Measurements from ENCODE around the gene CSTF1.
"Not testable (repeated sequence)": the region's sequence is repeated elsewhere in the genome, so short reads cannot be mapped to it uniquely, and the experiment has no call there.

The CSTF1 gene

GRCh38 chr20:56389807-56390206 lies 2.6 kb upstream of the CSTF1 start:
- TF ChIP-seq, protein P1, sequence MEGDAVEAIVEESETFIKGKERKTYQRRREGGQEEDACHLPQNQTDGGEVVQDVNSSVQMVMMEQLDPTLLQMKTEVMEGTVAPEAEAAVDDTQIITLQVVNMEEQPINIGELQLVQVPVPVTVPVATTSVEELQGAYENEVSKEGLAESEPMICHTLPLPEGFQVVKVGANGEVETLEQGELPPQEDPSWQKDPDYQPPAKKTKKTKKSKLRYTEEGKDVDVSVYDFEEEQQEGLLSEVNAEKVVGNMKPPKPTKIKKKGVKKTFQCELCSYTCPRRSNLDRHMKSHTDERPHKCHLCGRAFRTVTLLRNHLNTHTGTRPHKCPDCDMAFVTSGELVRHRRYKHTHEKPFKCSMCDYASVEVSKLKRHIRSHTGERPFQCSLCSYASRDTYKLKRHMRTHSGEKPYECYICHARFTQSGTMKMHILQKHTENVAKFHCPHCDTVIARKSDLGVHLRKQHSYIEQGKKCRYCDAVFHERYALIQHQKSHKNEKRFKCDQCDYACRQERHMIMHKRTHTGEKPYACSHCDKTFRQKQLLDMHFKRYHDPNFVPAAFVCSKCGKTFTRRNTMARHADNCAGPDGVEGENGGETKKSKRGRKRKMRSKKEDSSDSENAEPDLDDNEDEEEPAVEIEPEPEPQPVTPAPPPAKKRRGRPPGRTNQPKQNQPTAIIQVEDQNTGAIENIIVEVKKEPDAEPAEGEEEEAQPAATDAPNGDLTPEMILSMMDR (IDR thresholded peaks at IDR 0.05; ENCODE audit: low read depth, low read length, missing control alignments): no peak
- Histone ChIP-seq H3K4me3 (ENCODE audit: low read depth, low read length) (no peak overlapping the region), H3K27me3 (replicated peaks) (no peaks in the 10 kb centered on the region), H3K27ac (no peak overlapping the region), H3K36me3 (replicated peaks) (no peaks in the 10 kb centered on the region)
- no peak for DNase-seq
- in situ Hi-C loops (cut with HindIII; ENCODE audit: low pct_ligation_motif_present, low sequenced_read_pairs): no loop called here

GRCh38 chr20:56390396-56390795 lies 2.0 kb upstream of the CSTF1 start:
- DNase-seq; in situ Hi-C loops (cut with HindIII; ENCODE audit: low pct_ligation_motif_present, low sequenced_read_pairs); H3K36me3 ChIP-seq (replicated peaks); H3K27ac ChIP-seq; H3K27me3 ChIP-seq (replicated peaks): not testable (repeated sequence)
- peak overlapping the region; percentile 98 for H3K4me3 ChIP-seq (ENCODE audit: low read depth, low read length)

GRCh38 chr20:56391037-56391436 lies 1.4 kb upstream of the CSTF1 start:
- TF ChIP-seq, protein P1 (IDR thresholded peaks at IDR 0.05; ENCODE audit: low read depth, low read length, missing control alignments): no peak
- H3K4me3 ChIP-seq (ENCODE audit: low read depth, low read length): peak overlapping the region; percentile 98
- in situ Hi-C loops (cut with HindIII; ENCODE audit: low pct_ligation_motif_present, low sequenced_read_pairs): no loop called here
- no peaks in the 10 kb centered on the region for H3K27me3 ChIP-seq (replicated peaks)
- no peak for DNase-seq
- peak overlapping the region; percentile 76 for H3K27ac ChIP-seq
- peaks cover 9% of the 10 kb centered on the region for H3K36me3 ChIP-seq (replicated peaks)

- Histone ChIP-seq H3K27me3 (replicated peaks) (no peaks in the 10 kb centered on the region), H3K4me3 (ENCODE audit: low read depth, low read length) (peak overlapping the region; percentile 98), H3K27ac (peak overlapping the region; percentile 76), H3K36me3 (replicated peaks) (peaks cover 13% of the 10 kb centered on the region)
- in situ Hi-C loops (cut with HindIII; ENCODE audit: low pct_ligation_motif_present, low sequenced_read_pairs): no loop called here
- TF ChIP-seq, protein P1 (IDR thresholded peaks at IDR 0.05; ENCODE audit: low read depth, low read length, missing control alignments): peak; percentile 3
- DNase-seq: no peak
Observed at GRCh38 chr20:56391596-56392131, 781 bp upstream of the CSTF1 start.

GRCh38 chr20:56392881-56393482 lies 537 bp downstream of the CSTF1 start:
- H3K27me3 ChIP-seq (replicated peaks): no peaks in the 10 kb centered on the region
- peak overlapping the region; percentile 98 for H3K4me3 ChIP-seq (ENCODE audit: low read depth, low read length)
- peak overlapping the region; percentile 76 for H3K27ac ChIP-seq
- no peak for DNase-seq
- H3K36me3 ChIP-seq (replicated peaks): peaks cover 23% of the 10 kb centered on the region
- TF ChIP-seq, protein P1 (IDR thresholded peaks at IDR 0.05; ENCODE audit: low read depth, low read length, missing control alignments): no peak
- in situ Hi-C loops (cut with HindIII; ENCODE audit: low pct_ligation_motif_present, low sequenced_read_pairs): no loop called here

GRCh38 chr20:56393653-56394052 lies 1.2 kb downstream of the CSTF1 start:
- H3K27ac ChIP-seq: no peak overlapping the region
- H3K27me3 ChIP-seq (replicated peaks): no peaks in the 10 kb centered on the region
- H3K4me3 ChIP-seq (ENCODE audit: low read depth, low read length): peak overlapping the region; percentile 98
- TF ChIP-seq, protein P1 (IDR thresholded peaks at IDR 0.05; ENCODE audit: low read depth, low read length, missing control alignments): no peak
- no peak for DNase-seq
- in situ Hi-C loops (cut with HindIII; ENCODE audit: low pct_ligation_motif_present, low sequenced_read_pairs): no loop called here
- peaks cover 30% of the 10 kb centered on the region for H3K36me3 ChIP-seq (replicated peaks)
